ENCODE results near the gene C15orf62.

Gene C15orf62

GRCh38 chr15:40782609-40783227 is 12.9 kb downstream of the C15orf62 start:
- no peak for DNase-seq (ENCODE audit: low read depth, low spot score)

GRCh38 chr15:40785164-40785563 is 15.4 kb downstream of the C15orf62 start:
- DNase-seq (ENCODE audit: low read depth, low spot score) = no peak

GRCh38 chr15:40785814-40786213 is 16.0 kb downstream of the C15orf62 start:
- DNase-seq (ENCODE audit: low read depth, low spot score) = no peak

GRCh38 chr15:40787344-40787841 is 17.6 kb downstream of the C15orf62 start:
- no peak for DNase-seq (ENCODE audit: low read depth, low spot score)

GRCh38 chr15:40787991-40788390 is 18.2 kb downstream of the C15orf62 start:
- DNase-seq (ENCODE audit: low read depth, low spot score) = no peak

- no peak for DNase-seq (ENCODE audit: low read depth, low spot score)
These were observed 19.3 kb downstream of the C15orf62 start for GRCh38 chr15:40789119-40789518.

- DNase-seq (ENCODE audit: low read depth, low spot score) = no peak
These were observed 20.2 kb downstream of the C15orf62 start for GRCh38 chr15:40789999-40790398.

GRCh38 chr15:40790718-40791117 is 20.9 kb downstream of the C15orf62 start:
- no peak for DNase-seq (ENCODE audit: low read depth, low spot score)

GRCh38 chr15:40792394-40792793 is 22.6 kb downstream of the C15orf62 start:
- DNase-seq (ENCODE audit: low read depth, low spot score) = no peak

GRCh38 chr15:40793216-40793989 is 23.6 kb downstream of the C15orf62 start:
- DNase-seq (ENCODE audit: low read depth, low spot score) = peak; percentile 87

- no peak for DNase-seq (ENCODE audit: low read depth, low spot score)
These were observed 26.3 kb downstream of the C15orf62 start for GRCh38 chr15:40796041-40796440.

GRCh38 chr15:40796512-40796911 is 26.7 kb downstream of the C15orf62 start:
- no peak for DNase-seq (ENCODE audit: low read depth, low spot score)

- no peak for DNase-seq (ENCODE audit: low read depth, low spot score)
These were observed 29.7 kb downstream of the C15orf62 start for GRCh38 chr15:40799523-40799922.

- no peak for DNase-seq (ENCODE audit: low read depth, low spot score)
These were observed 33.3 kb downstream of the C15orf62 start for GRCh38 chr15:40803076-40803475.

- DNase-seq (ENCODE audit: low read depth, low spot score) = no peak
These were observed 33.9 kb downstream of the C15orf62 start for GRCh38 chr15:40803688-40804087.

GRCh38 chr15:40806672-40807027 is 36.9 kb downstream of the C15orf62 start:
- DNase-seq (ENCODE audit: low read depth, low spot score) = no peak

- DNase-seq (ENCODE audit: low read depth, low spot score) = peak; percentile 98
These were observed 37.5 kb downstream of the C15orf62 start, which contains the start of the genes DNAJC17 and ZFYVE19 for GRCh38 chr15:40807028-40807887. Gene DNAJC17 (minus strand): TSS chr15:40807473. CDS start chr15:40807446, 27 bp downstream. Gene ZFYVE19 (plus strand): TSS chr15:40807089. CDS start chr15:40807590, 501 bp downstream.

- no peak for DNase-seq (ENCODE audit: low read depth, low spot score)
These were observed 38.2 kb downstream of the C15orf62 start for GRCh38 chr15:40807888-40808461.

- no peak for DNase-seq (ENCODE audit: low read depth, low spot score)
These were observed 39.2 kb downstream of the C15orf62 start for GRCh38 chr15:40808861-40809450.

GRCh38 chr15:40812721-40813425 is 43.1 kb downstream of the C15orf62 start:
- DNase-seq (ENCODE audit: low read depth, low spot score) = no peak

Data from smooth muscle cell of the brain vasculature (primary cell).